ENCODE results near the gene CALHM2.

Gene CALHM2

GRCh38 chr10:103416436-103417147, 35.6 kb downstream of the CALHM2 start:
- peak; percentile 70 for DNase-seq (ENCODE audit: low spot score)

DNA sequence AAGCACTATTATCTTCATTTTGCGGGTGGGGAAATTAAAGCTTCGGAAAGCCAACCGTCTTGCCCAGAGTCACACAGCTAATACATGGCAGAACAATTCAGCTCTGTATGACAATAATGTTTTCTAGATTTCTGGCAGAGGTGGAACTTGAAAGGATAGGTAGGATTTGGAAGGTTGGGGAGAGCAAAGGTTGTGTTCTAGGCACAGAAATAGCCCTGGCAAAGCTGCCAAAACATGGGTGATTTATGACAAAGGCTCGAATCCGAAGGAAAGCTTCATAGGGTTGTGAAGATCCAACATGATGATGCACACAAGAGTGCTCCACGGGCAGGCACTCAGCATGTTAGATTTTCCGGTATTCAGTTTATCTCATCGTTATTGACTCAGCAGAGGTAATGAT, 36.6 kb downstream of the CALHM2 start:
- DNase-seq (ENCODE audit: low spot score) = no peak

DNA sequence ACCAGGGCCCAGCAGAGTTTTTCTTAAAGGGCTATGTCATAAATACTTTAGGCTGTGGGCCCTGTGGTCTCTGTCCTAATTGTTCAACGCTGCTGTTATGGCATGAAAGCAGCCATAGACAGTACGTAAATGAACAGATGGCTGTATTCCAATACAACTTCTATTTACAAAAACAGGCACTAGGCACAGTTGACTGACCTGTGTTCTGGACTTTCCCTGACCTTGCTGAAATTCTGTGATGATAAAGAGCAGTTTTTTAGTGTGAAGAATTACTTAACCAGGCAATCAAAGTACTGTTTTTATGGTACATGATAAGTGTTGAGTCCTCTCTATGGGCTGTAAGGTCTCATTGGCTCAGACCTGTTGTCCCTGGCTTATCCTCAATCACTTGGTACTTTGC, 38.6 kb downstream of the CALHM2 start:
- DNase-seq (ENCODE audit: low spot score) = no peak

DNA sequence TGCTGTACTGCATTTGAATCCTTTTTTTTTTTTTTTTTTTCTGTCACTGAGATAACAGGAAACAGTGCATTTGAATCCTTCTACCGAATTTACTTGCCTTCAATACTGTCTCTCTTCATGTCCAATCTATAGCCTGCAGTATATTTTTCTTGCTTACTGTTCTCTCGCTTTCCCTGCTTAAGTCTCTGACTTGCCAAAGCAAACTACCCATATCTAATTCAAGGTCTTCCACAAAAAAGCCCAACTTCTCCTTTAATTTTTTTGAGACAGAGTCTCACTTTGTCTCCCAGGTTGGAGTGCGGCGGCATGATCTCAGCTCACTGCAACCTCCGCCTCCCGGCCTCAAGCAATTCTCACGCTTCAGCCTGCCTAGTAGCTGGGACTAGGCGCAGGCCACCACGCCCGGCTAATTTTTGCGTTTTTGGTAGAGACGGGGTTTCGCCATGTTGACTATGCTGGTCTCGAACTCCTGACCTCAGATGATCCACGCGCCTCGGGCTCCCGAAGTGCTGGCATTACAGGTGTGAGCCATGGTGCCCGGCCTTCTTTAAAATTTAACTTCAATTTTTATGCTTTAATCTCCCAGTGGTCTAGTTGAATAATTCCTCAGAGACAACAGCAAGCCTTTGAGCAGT, 54.9 kb downstream of the CALHM2 start:
- DNase-seq (ENCODE audit: low spot score) = no peak

DNA sequence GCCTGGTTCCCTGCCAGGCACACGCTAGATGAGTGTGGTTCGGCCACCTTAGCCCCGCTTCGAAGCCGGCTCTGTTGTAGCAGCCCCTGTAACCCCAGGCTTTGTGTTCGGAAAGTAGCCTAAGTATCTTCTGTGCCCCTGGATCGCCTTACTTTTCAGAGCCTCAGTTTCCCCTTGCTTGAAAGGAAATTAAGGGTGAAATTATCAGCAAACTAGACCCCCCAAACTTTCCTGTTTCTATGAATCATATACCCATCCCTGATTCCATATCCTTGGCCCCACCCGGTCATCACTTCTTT, 55.4 kb downstream of the CALHM2 start:
- DNase-seq (ENCODE audit: low spot score) = no peak
